ENCODE results near the gene ABCA2. TPM values are rescaled to one million over a fixed set of nuclear protein-coding genes. Genes with fewer than 3 reads are reported as not detected.

The ABCA2 gene
- total RNA-seq, 1 experiment from 2014 or later = 22.6 TPM

DNA sequence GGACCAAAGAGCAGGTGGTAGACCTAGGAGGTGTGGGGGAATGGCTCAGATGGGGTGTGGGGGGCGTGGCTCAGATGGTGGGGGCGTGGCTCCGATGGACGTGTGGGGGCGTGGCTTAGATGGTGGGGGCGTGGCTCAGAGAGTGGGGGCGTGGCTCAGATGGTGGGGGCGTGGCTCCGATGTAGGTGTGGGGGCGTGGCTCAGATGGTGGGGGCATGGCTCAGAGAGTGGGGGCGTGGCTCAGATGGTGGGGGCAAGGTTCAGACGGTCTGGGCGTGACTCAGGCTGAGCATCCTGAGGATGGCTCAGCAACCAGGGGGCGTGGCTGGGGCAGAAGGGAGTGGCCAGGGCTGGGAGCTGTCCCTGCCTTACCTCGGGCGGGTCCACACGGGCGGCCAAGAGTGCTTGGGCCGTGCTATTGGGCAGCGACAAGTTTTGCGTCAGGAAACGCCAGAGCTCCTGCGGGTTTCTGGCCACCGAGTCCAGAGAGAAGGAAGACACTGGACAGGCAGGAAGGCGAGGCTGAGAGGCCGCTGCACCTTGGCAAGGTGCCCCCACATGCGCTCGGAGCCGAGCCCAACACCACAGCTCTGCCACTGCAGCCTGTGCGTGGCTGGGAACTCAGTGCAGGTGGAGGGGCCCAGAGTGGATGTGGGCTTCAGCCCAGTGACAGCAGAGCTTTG lies 5.9 kb downstream of the ABCA2 start:
- ChIA-PET CTCF (interaction anchor here (0.8 to 2.0 kb wide), 4 partner anchors 10 to 46 kb away, joined by 3 to 7 read pairs (median 4); partner anchors contain the start of genes CLIC3 and FUT7), POLR2A (interaction anchor here (0.6 kb wide), 1 partner anchor 22 kb away, joined by 3 read pairs; no protein-coding TSS in a partner anchor)
- DNase-seq = peak; percentile 90 to 95
- Histone ChIP-seq H3K27me3 (replicated peaks; ENCODE audit: control insufficient read depth, insufficient read depth, low read length) (no peaks in the 10 kb centered on the region), H3K9me3 (no peaks in the 10 kb centered on the region), H3K4me1 (peaks cover 6% of the 10 kb centered on the region), H3K36me3 (ENCODE audit: control insufficient read depth, insufficient read depth, low read length) (peaks cover 1% of the 10 kb centered on the region), H3K4me3 (ENCODE audit: low read depth, low read length) (no peak overlapping the region)
- TF ChIP-seq, protein P1, sequence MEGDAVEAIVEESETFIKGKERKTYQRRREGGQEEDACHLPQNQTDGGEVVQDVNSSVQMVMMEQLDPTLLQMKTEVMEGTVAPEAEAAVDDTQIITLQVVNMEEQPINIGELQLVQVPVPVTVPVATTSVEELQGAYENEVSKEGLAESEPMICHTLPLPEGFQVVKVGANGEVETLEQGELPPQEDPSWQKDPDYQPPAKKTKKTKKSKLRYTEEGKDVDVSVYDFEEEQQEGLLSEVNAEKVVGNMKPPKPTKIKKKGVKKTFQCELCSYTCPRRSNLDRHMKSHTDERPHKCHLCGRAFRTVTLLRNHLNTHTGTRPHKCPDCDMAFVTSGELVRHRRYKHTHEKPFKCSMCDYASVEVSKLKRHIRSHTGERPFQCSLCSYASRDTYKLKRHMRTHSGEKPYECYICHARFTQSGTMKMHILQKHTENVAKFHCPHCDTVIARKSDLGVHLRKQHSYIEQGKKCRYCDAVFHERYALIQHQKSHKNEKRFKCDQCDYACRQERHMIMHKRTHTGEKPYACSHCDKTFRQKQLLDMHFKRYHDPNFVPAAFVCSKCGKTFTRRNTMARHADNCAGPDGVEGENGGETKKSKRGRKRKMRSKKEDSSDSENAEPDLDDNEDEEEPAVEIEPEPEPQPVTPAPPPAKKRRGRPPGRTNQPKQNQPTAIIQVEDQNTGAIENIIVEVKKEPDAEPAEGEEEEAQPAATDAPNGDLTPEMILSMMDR (IDR thresholded peaks at IDR 0.05; ENCODE audit: insufficient read depth in 1 of 2, low read depth in 1 of 2, low read length in 1 of 2, severe bottlenecking in 1 of 2, unreplicated experiment in 1 of 2) = no peak
- intact Hi-C loops (cut with micrococcal nuclease; ENCODE audit: unreplicated experiment) = no loop called here
- Mint-ChIP-seq H3K27me3 (ENCODE audit: insufficient read depth, unreplicated experiment) (no peaks in the 10 kb centered on the region), H3K36me3 (ENCODE audit: insufficient read depth, unreplicated experiment) (peaks cover 18% of the 10 kb centered on the region), H3K9me3 (ENCODE audit: unreplicated experiment) (no peaks in the 10 kb centered on the region), H3K4me3 (ENCODE audit: unreplicated experiment) (no peak overlapping the region), H3K27ac (ENCODE audit: unreplicated experiment) (peak overlapping the region; percentile 39), H3K4me1 (ENCODE audit: low read depth, unreplicated experiment) (peaks cover 4% of the 10 kb centered on the region)
- no TSS peak for BruUV-seq (replicated peaks)

DNA sequence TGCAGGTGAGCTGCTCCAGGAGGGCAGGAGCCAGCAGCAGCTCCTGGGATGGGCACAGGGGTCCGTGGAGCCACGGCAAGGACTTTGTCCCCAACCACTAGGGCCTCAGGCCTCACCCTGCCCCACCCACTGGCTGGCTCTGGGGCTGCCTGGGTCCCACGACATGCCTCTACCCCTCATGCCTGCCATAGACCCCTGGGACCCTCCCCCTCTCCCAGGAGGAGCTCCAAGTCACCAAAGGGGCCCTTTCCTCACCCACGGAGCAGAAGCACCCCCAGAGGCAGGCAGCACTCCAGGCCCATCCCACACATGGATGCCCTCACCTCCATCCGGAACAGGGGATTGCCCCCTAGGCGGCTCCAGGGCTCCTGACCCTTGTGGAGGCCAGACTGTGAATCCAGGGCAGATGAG lies 6.5 kb downstream of the ABCA2 start:
- BruUV-seq (replicated peaks) = no TSS peak
- Histone ChIP-seq H3K27me3 (replicated peaks; ENCODE audit: control insufficient read depth, insufficient read depth, low read length) (no peaks in the 10 kb centered on the region), H3K36me3 (ENCODE audit: control insufficient read depth, insufficient read depth, low read length) (peaks cover 1% of the 10 kb centered on the region), H3K4me3 (ENCODE audit: low read depth, low read length) (no peak overlapping the region), H3K4me1 (peaks cover 6% of the 10 kb centered on the region), H3K9me3 (no peaks in the 10 kb centered on the region)
- Mint-ChIP-seq H3K9me3 (ENCODE audit: unreplicated experiment) (no peaks in the 10 kb centered on the region), H3K36me3 (ENCODE audit: insufficient read depth, unreplicated experiment) (peaks cover 18% of the 10 kb centered on the region), H3K27ac (ENCODE audit: unreplicated experiment) (peak overlapping the region; percentile 39), H3K4me1 (ENCODE audit: low read depth, unreplicated experiment) (peaks cover 4% of the 10 kb centered on the region), H3K27me3 (ENCODE audit: insufficient read depth, unreplicated experiment) (no peaks in the 10 kb centered on the region), H3K4me3 (ENCODE audit: unreplicated experiment) (no peak overlapping the region)
- DNase-seq = no peak
- ChIA-PET POLR2A (no interaction called here), CTCF (interaction anchor here (0.8 to 2.0 kb wide), 3 partner anchors 10 to 46 kb away, joined by 3 to 7 read pairs (median 4); partner anchors contain the start of gene FUT7)
- TF ChIP-seq, protein P1 (IDR thresholded peaks at IDR 0.05; ENCODE audit: insufficient read depth in 1 of 2, low read depth in 1 of 2, low read length in 1 of 2, severe bottlenecking in 1 of 2, unreplicated experiment in 1 of 2) = no peak
- intact Hi-C loops (cut with micrococcal nuclease; ENCODE audit: unreplicated experiment) = no loop called here

DNA sequence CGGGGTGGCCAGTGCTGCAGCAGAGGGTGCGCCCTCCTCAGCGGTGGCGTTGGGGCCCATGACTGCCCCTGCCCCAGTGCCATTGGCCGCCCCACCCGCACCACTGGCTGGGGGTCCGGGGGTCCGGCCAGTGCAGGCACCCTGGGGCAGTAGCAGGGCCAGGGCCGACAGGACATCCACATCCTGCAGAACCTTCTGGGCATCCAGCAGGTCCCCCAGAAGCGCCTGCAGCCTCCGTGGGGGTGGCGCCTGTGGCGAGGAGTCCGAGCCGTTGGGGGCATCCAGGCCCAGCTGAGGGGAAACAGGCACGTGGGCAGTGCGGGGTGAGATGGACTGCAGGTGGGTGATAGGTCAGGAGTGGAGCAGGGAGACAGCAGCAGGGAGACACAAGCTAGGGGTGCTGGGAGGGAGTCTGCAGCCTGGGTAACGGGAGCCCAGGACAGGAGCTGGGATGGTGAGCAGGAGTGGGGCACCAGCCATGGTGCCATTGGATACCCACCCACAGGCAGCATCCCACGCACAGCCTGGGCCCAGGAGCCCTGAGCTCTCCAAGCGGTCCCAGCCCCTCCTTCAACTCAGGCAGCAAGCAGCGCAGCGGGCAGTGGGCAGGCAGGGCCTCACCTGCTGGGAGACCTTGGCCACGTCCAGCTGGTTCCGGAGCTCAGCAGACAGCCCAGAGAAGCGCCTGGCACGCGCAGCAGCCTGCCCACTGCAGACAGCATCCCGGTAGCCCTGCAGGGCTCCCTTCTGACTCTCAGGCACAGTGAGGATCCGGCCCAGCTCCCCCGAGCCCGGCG lies 7.1 kb downstream of the ABCA2 start:
- Mint-ChIP-seq H3K36me3 (ENCODE audit: insufficient read depth, unreplicated experiment) (peaks cover 18% of the 10 kb centered on the region), H3K9me3 (ENCODE audit: unreplicated experiment) (no peaks in the 10 kb centered on the region), H3K27me3 (ENCODE audit: insufficient read depth, unreplicated experiment) (no peaks in the 10 kb centered on the region), H3K4me3 (ENCODE audit: unreplicated experiment) (no peak overlapping the region), H3K4me1 (ENCODE audit: low read depth, unreplicated experiment) (peaks cover 4% of the 10 kb centered on the region), H3K27ac (ENCODE audit: unreplicated experiment) (no peak overlapping the region)
- ChIA-PET POLR2A (no interaction called here), CTCF (interaction anchor here (2.0 kb wide), 1 partner anchor 14 kb away, joined by 7 read pairs; no protein-coding TSS in a partner anchor)
- no peak for DNase-seq
- BruUV-seq (replicated peaks) = no TSS peak
- intact Hi-C loops (cut with micrococcal nuclease; ENCODE audit: unreplicated experiment) = no loop called here
- Histone ChIP-seq H3K4me1 (peaks cover 6% of the 10 kb centered on the region), H3K9me3 (no peaks in the 10 kb centered on the region), H3K4me3 (ENCODE audit: low read depth, low read length) (no peak overlapping the region), H3K27me3 (replicated peaks; ENCODE audit: control insufficient read depth, insufficient read depth, low read length) (no peaks in the 10 kb centered on the region), H3K36me3 (ENCODE audit: control insufficient read depth, insufficient read depth, low read length) (peaks cover 1% of the 10 kb centered on the region)
- TF ChIP-seq, protein P1 (IDR thresholded peaks at IDR 0.05; ENCODE audit: insufficient read depth in 1 of 2, low read depth in 1 of 2, low read length in 1 of 2, severe bottlenecking in 1 of 2, unreplicated experiment in 1 of 2) = no peak

All from Caco-2 (cell line).